Endothelial cell of hepatic sinusoid (primary cell): ENCODE data around the gene TIMM22.

Experiments
- in situ Hi-C: cut with HindIII; loops from 2 replicates; pipeline ENCODE4 v1.10.0; 2017; ENCODE audit warnings: low sequenced_read_pairs

Gene TIMM22

GRCh38 chr17:1012823-1013728, 16.1 kb downstream of the TIMM22 start:
- in situ Hi-C loops: no loop called here

DNA sequence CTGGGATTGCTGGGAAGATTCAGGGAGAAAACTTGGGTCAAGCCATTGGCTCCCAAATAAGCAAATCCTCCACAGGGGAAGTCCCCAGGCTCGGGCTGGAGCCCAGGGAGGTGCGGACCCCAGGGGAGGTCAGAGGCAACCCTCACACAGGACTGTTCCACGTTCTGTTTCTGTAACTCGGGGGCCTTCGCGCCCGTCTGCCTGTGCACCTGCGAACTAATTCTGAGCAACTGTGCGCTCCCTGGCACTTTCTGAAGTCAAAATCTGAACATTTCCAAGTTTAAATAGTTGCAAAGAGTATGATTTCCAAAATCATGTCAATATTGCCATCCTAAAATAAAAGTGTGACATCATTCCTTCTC, 16.8 kb downstream of the TIMM22 start:
- in situ Hi-C loops: no loop called here

DNA sequence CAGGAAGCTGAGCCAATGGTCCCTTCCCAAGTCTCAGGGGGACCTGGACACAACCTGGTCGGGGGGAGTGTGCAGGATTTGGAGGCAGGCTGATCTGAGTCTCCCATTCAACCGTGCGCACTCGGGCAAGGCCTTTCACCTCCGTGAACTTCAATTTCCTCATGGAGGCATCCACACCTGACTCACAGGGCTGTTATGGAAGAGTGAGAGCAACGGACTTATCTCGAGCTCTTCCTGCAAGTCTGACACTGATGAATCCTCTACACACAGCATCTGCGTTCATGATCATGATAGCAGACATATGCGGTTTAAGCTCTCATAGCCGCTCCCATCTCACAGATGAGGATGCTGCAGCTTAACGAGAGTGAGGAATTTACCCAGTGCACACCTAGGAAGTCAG, 21.6 kb downstream of the TIMM22 start:
- in situ Hi-C loops: no loop called here

DNA sequence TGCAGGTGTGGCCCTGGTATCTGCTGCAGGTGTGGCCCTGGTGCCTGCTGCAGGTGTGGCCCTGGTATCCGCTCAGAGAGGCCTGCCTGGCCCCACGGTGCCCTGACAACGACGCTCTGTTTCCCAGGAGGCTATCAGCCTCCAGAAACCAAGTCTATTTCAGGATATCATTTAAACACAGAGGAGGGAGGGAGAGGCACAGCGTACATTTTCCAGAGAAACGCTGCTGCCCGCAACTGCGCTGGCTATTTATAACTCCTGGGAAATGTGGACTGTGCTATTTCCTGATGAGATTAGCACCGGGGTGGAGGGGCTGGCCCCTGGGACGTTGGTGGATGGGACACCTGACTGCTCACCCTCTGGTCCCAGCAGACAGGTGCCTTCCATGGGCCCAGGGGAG, 22.5 kb downstream of the TIMM22 start:
- in situ Hi-C loops: no loop called here

DNA sequence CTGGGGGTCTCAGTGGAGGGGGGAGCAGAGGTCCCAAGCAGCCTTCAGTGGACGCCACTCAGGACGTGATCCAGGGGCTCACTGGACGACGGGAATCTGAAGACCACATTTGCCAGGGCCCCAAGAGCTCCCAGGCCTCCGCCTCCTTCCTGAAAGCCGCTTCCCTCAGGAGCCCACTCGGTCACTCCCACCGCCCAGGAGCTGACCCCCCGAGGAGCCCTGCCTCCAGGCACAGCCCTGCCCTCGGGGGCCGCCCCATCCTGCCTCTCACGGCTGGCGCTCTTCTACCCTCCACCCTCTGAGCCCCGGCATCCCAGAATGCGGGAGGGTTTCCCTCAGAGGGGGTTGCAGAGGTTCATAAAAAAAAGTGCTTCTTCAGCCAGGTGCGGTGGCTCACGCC, 24.2 kb downstream of the TIMM22 start:
- in situ Hi-C loops: no loop called here

DNA sequence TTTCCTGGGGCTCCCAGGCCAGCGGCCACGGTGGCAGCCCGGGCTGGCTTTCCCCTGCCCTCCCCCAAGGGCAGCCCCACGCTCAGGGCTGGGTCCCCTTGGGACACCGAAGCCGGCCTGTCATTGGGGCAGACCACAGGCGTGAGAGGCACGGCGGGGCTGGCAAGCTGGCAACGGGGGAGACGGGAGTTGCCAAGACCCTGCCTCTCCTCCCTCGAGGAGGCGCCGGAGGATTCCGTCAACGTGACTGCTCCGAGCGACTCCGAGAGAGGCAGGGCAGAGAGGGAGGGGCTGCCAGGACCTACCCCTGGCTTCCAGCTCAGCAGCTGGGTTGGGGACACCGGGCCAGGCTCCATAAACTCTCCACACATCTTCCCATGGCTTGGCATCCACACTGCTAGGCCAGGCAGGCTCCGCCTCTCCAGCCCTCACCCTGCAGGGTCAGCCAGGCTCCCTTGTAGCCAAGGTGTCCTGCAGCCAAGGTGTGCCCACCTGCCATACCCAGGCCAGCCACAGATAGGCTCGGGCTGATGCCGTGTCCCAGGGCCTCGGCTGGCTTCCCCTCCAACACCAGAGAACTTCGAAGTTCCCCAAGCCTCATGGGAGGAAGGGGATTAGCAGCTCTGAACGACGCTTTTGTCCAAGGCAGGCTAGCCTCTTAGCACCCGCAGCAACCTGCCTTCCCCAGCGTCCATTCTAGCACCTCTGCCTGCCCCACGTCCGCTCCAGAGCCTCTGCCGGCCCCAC, 25.5 kb downstream of the TIMM22 start:
- in situ Hi-C loops: no loop called here

DNA sequence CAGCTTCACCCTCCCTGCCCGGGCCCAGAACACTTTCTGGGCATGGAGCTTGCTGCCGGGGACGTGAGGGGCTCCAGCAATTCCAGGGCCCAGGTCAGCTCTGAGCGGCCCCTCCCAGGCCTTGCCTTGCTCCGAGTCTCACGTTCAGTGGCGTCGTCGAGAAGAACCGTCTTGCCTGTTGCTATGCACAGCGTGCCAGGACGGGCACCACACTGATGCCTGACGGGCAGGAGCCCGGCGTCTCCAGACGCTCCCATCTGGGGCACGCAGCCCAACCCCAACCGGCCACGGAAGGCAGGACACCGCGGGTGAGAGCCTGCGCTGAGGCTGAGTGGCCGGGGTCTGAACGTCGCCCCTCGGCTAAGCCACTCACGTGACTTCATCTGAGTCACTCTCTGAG, 27.1 kb downstream of the TIMM22 start:
- in situ Hi-C loops: no loop called here

DNA sequence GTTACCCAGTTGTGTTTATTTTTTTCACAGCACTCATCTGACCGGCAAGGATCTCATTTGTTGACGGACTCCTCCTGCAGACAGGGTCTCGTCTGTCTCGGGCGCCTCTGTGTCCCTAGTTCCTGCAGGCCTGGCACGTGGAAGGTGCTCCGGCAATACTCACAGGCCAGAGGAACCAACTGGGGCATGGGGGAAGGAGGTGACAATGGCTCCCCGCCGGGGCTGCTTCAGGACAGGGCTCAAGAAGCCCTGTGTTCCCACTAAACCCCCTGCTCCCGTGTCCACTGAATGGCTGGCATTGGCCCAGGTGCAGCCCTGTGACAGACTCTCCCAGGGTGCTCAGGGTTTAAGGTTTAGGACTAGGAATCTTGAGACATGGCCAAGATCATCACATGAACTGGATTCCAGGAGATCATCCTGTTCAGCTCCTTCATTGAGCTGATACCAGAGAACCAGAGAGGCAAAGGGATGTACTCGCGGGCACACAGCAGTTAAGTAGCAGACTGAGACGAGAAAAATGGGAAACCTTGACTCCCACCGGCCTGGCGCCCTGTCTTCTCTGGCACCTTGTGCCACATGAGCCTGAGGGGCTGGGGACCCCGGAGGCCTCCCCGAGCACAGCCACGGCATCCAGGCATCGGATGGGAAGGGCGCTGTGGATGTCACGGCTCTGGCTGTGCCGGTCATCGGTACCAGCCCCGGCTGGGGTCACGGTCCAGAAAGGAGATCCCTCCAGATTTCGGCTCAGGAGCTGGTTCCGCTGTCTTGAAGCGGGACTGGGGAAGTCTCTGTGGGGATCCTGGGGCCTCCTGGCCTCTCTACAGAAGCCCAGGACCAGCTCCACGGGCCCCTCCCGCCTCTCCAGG, 29.0 kb downstream of the TIMM22 start:
- in situ Hi-C loops: no loop called here

GRCh38 chr17:1026599-1026975, 29.7 kb downstream of the TIMM22 start:
- in situ Hi-C loops: no loop called here

GRCh38 chr17:1027044-1027443, 30.1 kb downstream of the TIMM22 start:
- in situ Hi-C loops: no loop called here

GRCh38 chr17:1029196-1029921, 32.4 kb downstream of the TIMM22 start:
- in situ Hi-C loops: no loop called here

- in situ Hi-C loops: no loop called here
Measured at GRCh38 chr17:1029922-1030644, 33.2 kb downstream of the TIMM22 start.

DNA sequence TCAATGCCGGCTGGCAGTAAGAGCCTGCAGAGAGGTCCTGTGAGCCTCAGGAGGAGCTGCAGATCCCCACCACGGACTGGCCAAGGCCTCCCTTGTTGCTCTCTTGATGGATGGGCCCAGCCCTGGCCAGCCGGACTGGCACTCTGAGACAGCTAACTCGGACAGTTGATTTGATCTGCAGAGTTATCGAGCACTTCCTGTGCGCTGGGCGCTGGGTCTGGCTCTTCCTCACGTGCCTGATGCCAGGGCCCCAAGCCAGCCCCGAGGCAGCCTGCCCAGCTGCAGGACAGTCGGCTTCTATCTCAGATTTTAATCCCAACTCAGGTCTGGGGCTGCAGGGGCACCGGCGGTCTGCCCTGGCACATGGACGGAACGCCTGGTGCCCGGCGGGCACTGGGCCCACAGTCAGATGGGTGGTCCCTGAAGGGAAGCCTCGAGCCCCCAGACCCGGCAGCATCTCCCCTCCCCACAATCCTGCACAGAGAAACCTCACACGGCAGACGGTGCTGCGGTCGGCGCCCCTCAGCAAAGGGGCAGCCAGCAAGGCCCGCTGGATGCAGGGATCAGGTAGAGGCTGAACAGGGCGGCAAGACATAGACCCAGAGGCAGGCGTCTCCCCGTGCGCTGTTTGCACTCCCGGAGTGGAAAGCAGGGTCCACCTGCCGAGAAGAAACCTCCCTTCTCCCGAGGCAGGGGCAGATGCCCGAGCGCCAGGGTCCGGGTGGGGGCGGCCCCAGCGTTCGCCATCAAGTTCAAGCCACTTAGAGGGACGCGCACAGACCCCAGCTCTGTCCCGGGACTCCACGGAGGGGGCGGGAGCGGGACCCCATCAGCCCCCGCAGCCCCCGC, 34.0 kb downstream of the TIMM22 start:
- in situ Hi-C loops: no loop called here

GRCh38 chr17:1031711-1032110, 34.8 kb downstream of the TIMM22 start:
- in situ Hi-C loops: no loop called here

GRCh38 chr17:1032391-1032790, 35.5 kb downstream of the TIMM22 start:
- in situ Hi-C loops: no loop called here

GRCh38 chr17:1033503-1033902, 36.6 kb downstream of the TIMM22 start:
- in situ Hi-C loops: no loop called here

DNA sequence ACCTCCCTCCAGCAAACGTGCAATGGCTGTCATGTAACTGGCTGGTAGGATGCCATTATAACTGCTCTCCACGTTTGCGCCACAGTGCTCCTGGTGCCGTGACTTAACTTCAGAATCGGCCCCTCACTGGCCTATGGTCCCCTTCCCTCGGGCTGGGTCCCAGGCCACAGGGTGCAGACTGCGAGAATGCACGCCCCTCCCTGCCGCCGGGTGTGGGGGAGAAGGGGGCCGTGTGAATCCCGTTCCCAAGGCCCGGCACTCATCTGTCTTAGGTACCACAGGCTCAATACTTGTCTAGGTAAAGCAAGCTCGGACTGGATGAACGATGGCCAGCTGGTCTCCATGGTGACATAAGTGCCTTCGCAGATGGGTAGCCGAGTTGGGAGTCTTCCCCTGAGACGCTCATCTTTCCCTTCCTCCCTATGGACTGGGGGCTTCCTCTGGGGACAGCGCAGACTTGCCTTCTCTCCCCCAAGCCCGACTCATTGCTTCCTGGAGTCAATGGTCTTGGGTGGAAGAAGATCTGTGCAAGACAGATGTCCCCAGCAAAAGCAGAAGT, 37.8 kb downstream of the TIMM22 start:
- in situ Hi-C loops: no loop called here

DNA sequence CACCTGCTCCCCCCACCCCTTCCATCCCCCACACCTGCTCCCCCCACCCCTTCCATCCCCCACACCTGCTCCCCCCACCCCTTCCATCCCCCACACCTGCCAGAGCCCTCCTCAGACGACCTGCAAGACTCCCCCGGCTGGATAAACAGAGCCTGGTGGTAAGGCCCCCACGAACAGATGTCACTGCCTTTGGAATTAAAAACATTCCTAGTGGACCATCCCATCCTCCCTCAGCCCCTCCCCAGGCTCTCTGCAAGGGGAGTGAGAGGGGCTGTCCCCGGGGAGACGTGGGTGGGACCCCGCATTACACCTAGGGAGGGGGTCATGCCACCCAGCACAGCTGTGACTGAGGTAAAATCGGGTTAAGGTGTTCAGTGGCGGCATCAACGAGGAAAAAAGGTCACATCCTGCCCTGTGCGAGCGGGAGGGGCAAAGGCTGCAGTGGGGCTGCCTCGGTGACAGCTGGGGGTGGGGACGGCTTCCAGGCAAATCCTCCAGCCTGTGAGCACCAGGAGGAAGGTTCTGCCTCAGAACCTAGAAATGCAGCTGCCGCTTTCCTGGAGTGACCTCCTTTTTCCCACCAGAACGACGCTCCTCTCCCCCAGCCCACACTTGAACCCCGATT, 38.7 kb downstream of the TIMM22 start:
- in situ Hi-C loops: no loop called here
